GM15510 (cell line): ENCODE data around the gene MED12L.

Source experiments
- POLR2A ChIP-seq: IDR thresholded peaks from 3 replicates; pipeline ENCODE4 v1.6.1; 2011; ENCODE audit warnings: borderline replicate concordance; ENCODE audit not compliant: insufficient read length; ENCODE audit errors: extremely low read depth

The MED12L gene

GRCh38 chr3:151146731-151147091 is 61.2 kb downstream of the MED12L start:
- no peak for TF ChIP-seq POLR2A

GRCh38 chr3:151147299-151147698 is 61.8 kb downstream of the MED12L start:
- TF ChIP-seq POLR2A, result no peak

GRCh38 chr3:151152455-151153079 is 67.1 kb downstream of the MED12L start:
- TF ChIP-seq POLR2A, result no peak

GRCh38 chr3:151154566-151154965 is 69.1 kb downstream of the MED12L start:
- no peak for TF ChIP-seq POLR2A

GRCh38 chr3:151155409-151156128 is 70.1 kb downstream of the MED12L start:
- TF ChIP-seq POLR2A, result no peak

GRCh38 chr3:151156618-151157216 is 71.3 kb downstream of the MED12L start:
- TF ChIP-seq POLR2A, result no peak

GRCh38 chr3:151159806-151160205 is 74.3 kb downstream of the MED12L start:
- no peak for TF ChIP-seq POLR2A

- no peak for TF ChIP-seq POLR2A
These were observed 79.8 kb downstream of the MED12L start for GRCh38 chr3:151165226-151165625.

- no peak for TF ChIP-seq POLR2A
These were observed 80.7 kb downstream of the MED12L start for GRCh38 chr3:151166161-151166560.

GRCh38 chr3:151168269-151169094 is 83.0 kb downstream of the MED12L start:
- no peak for TF ChIP-seq POLR2A

- TF ChIP-seq POLR2A, result no peak
These were observed 83.9 kb downstream of the MED12L start for GRCh38 chr3:151169262-151169947.

GRCh38 chr3:151171145-151171757 is 85.8 kb downstream of the MED12L start:
- no peak for TF ChIP-seq POLR2A

GRCh38 chr3:151174351-151174750 is 88.9 kb downstream of the MED12L start:
- no peak for TF ChIP-seq POLR2A

- TF ChIP-seq POLR2A, result no peak
These were observed 90.5 kb downstream of the MED12L start for GRCh38 chr3:151175952-151176351.
